Measurements from ENCODE around the gene RASAL2.

Gene RASAL2

GRCh38 chr1:178267646-178268094 lies 173.8 kb downstream of the RASAL2 start:
- Histone ChIP-seq H3K36me3 (ENCODE audit: insufficient read depth, low read length) (no peaks in the 10 kb centered on the region), H3K9me2 (replicated peaks; ENCODE audit: low read depth, low read length) (no peaks in the 10 kb centered on the region), H3K4me2 (ENCODE audit: low read depth, low read length, poor library complexity, severe bottlenecking) (no peak overlapping the region), H3K27me3 (ENCODE audit: insufficient read depth, low read length, poor library complexity, severe bottlenecking) (no peaks in the 10 kb centered on the region), H3K9me3 (ENCODE audit: insufficient read depth, low read depth, low read length) (no peaks in the 10 kb centered on the region), H3F3A (ENCODE audit: low read depth) (no peaks in the 10 kb centered on the region), H3K4me3 (ENCODE audit: low read length, poor library complexity, severe bottlenecking) (no peak overlapping the region), H3K79me2 (ENCODE audit: insufficient read depth, low read length) (no peaks in the 10 kb centered on the region), H3K4me1 (ENCODE audit: insufficient read depth, low read length, poor library complexity, severe bottlenecking) (no peaks in the 10 kb centered on the region), H3K9ac (ENCODE audit: low read depth, low read length, poor library complexity, severe bottlenecking) (no peak overlapping the region), H2AFZ (ENCODE audit: low read length) (no peak overlapping the region), H4K20me1 (ENCODE audit: insufficient read depth, low read length, poor library complexity, severe bottlenecking) (no peaks in the 10 kb centered on the region)
- TF ChIP-seq CTCF (conservative IDR thresholded peaks at IDR 0.05; ENCODE audit: low read length) (no peak), EZH2phosphoT487 (IDR thresholded peaks at IDR 0.05; ENCODE audit: borderline replicate concordance) (no peak)

- Histone ChIP-seq H3K4me2 (ENCODE audit: low read depth, low read length, poor library complexity, severe bottlenecking) (no peak overlapping the region), H3K4me1 (ENCODE audit: insufficient read depth, low read length, poor library complexity, severe bottlenecking) (no peaks in the 10 kb centered on the region)
Measured at GRCh38 chr1:178271471-178271870, 177.6 kb downstream of the RASAL2 start.

GRCh38 chr1:178273707-178274410 lies 180.0 kb downstream of the RASAL2 start:
- Histone ChIP-seq H3K27me3 (ENCODE audit: insufficient read depth, low read length, poor library complexity, severe bottlenecking) (no peaks in the 10 kb centered on the region), H3F3A (ENCODE audit: low read depth) (no peaks in the 10 kb centered on the region), H3K4me2 (ENCODE audit: low read depth, low read length, poor library complexity, severe bottlenecking) (no peak overlapping the region), H3K79me2 (ENCODE audit: insufficient read depth, low read length) (no peaks in the 10 kb centered on the region), H3K4me3 (ENCODE audit: low read length, poor library complexity, severe bottlenecking) (no peak overlapping the region), H4K20me1 (ENCODE audit: insufficient read depth, low read length, poor library complexity, severe bottlenecking) (no peaks in the 10 kb centered on the region), H2AFZ (ENCODE audit: low read length) (no peak overlapping the region), H3K36me3 (ENCODE audit: insufficient read depth, low read length) (no peaks in the 10 kb centered on the region), H3K9ac (ENCODE audit: low read depth, low read length, poor library complexity, severe bottlenecking) (no peak overlapping the region), H3K4me1 (ENCODE audit: insufficient read depth, low read length, poor library complexity, severe bottlenecking) (no peaks in the 10 kb centered on the region), H3K9me2 (replicated peaks; ENCODE audit: low read depth, low read length) (no peaks in the 10 kb centered on the region), H3K9me3 (ENCODE audit: insufficient read depth, low read depth, low read length) (no peaks in the 10 kb centered on the region)
- TF ChIP-seq EZH2phosphoT487 (IDR thresholded peaks at IDR 0.05; ENCODE audit: borderline replicate concordance) = no peak
- no peak for TF ChIP-seq CTCF (conservative IDR thresholded peaks at IDR 0.05; ENCODE audit: low read length)

More at GRCh38 chr1:178271471-178271870, 177.6 kb downstream of the RASAL2 start:
- H3F3A ChIP-seq (ENCODE audit: low read depth) = no peaks in the 10 kb centered on the region
- H4K20me1 ChIP-seq (ENCODE audit: insufficient read depth, low read length, poor library complexity, severe bottlenecking) = no peaks in the 10 kb centered on the region
- no peak overlapping the region for H3K9ac ChIP-seq (ENCODE audit: low read depth, low read length, poor library complexity, severe bottlenecking)
- no peak for TF ChIP-seq EZH2phosphoT487 (IDR thresholded peaks at IDR 0.05; ENCODE audit: borderline replicate concordance)
- no peak for TF ChIP-seq CTCF (conservative IDR thresholded peaks at IDR 0.05; ENCODE audit: low read length)
- H3K4me3 ChIP-seq (ENCODE audit: low read length, poor library complexity, severe bottlenecking) = no peak overlapping the region
- no peaks in the 10 kb centered on the region for H3K79me2 ChIP-seq (ENCODE audit: insufficient read depth, low read length)
- H3K9me2 ChIP-seq (replicated peaks; ENCODE audit: low read depth, low read length) = no peaks in the 10 kb centered on the region
- H3K9me3 ChIP-seq (ENCODE audit: insufficient read depth, low read depth, low read length) = no peaks in the 10 kb centered on the region
- H3K27me3 ChIP-seq (ENCODE audit: insufficient read depth, low read length, poor library complexity, severe bottlenecking) = no peaks in the 10 kb centered on the region
- no peaks in the 10 kb centered on the region for H3K36me3 ChIP-seq (ENCODE audit: insufficient read depth, low read length)
- no peak overlapping the region for H2AFZ ChIP-seq (ENCODE audit: low read length)

All from Loucy (cell line).